GF-D8 (cell line): Measurements from ENCODE around the gene CEACAM19.
"Not testable (repeated sequence)": the region's sequence is repeated elsewhere in the genome, so short reads cannot be mapped to it uniquely, and the experiment has no call there.

Experiments
- DNase-seq: peaks from one replicate; lab custom pipeline; 2025; lab: John Stamatoyannopoulos, UW

Gene CEACAM19

GRCh38 chr19:44671400-44671799 lies at the start of gene CEACAM19:
CEACAM19 (plus strand) TSS chr19:44671482; CDS start chr19:44671932, 450 bp downstream.
- DNase-seq: no peak

DNA sequence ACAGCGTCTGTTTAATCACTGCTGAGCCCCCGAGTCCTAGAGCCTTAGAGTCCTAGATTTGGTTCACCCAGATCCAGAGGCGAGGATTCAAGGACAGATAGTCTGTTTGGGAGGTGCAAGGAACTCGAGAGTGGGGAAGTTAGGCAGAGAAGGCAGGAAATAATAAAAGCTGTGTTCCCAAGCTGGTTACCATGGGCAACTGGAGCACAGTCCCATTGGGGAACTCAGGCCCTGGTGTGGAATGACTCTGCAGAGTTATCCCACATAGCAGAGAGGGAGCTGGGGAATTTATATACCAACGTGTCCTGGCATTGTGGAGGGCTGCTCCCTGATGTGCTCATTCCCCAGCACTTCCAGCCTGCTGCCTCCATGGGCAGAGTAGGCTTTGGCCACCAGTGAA lies 48.2 kb upstream of the CEACAM19 start:
- peak; percentile 68 for DNase-seq

DNA sequence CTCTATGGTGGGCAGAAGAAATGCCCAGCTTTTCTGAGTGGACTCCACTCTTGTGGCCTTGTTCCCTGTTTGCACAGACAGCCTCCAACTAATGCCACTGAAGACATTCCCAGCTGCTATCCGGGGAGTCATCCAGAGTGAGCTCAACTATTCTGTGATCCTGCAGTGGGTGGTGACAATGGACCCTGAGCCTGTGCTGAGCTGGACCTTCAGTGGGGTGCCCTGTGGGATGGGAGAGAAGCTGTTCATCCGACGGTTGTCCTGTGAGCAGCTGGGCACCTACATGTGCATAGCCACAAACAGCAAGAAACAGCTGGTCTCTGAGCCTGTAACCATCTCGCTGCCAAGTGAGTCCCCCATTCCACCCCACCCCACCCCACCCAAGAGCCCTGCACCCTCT lies 47.7 kb upstream of the CEACAM19 start:
- DNase-seq: no peak

DNA sequence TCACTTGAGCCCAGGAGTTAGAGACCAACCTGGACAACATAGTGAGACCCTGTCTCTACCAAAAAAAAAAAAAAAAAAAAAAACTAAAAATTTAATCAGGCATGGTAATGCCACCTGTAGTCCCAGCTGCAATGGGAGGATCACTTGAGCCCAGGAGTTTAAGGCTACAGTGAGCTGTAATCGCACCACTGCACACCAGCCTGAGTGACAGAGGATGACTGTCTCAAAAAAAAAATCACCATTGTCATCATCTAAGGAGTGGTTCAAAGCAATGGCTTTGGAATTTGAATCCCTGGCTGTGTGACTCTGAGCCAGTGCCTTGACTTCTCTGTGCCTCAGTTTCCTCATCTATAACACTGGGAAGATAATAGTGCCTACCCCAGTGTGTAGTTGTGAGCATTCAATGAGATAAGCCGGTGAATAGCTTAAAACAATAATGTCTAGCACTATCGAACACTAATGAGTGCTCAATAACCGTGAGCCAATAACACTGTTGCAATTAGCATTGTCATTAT lies 46.4 kb upstream of the CEACAM19 start:
- no peak for DNase-seq

GRCh38 chr19:44625637-44626036 lies 45.6 kb upstream of the CEACAM19 start:
- not testable (repeated sequence) for DNase-seq

- DNase-seq: no peak
Observed at GRCh38 chr19:44626048-44626624, 45.1 kb upstream of the CEACAM19 start.

DNA sequence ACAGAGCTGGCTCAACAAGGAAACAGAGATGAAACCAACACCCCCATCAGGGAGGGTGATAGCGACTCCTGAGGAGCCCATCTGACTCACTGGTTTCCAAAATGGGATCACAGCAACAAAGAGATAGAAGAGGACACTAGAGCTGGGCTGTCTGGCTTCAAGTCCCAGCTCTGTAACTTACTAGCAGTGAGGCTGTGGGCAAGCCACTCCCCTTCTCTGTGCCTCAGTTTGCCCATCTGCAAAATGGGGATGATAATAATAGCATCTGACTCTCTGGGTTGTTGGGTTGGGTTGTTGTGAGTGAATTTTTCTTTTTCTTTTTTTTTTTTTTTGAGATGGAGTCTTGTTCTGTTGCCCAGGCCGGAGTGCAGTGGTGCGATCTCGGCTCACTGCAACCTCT lies 43.7 kb upstream of the CEACAM19 start:
- no peak for DNase-seq

- DNase-seq: no peak
Observed at GRCh38 chr19:44628793-44629192, 42.5 kb upstream of the CEACAM19 start.

DNA sequence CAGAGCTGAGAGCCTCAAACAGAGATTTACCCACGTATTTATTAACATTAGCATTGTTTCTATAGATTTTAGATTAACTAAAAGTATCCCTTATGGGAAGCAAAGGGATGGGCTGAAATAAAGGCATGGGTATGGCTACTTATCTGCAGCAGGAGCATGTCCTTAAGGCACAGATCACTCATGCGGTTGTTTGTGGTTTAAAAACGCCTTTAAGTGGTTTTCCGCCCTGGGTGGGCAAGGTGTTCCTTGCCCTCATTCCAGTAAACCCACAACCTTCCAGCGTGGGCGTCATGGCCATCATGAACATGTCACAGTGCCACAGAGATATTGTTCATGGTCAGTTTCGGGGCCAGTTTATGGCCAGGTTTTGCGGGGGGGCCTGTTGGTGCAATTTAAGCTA lies 39.7 kb upstream of the CEACAM19 start:
- DNase-seq: not testable (repeated sequence)

DNA sequence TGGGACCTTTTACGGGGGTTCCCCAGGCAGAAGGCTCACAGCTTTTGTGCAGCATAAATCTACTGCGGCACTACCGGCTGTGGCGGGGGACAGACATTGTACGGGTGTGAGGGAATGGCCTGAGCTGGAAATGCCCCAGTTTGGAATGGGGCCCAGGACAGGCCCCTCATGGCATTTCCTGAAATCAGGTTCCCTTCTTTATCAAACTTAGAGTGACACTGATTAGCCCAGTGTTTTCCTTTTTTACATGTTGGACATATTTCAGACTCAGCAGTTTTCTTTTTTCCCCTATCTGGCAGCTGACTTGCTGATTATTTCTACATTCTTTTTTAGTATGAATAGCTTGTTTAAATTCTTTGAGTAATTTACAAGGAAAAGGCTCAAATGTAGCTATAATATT lies 37.2 kb upstream of the CEACAM19 start:
- DNase-seq: not testable (repeated sequence)

- DNase-seq: no peak
Observed at GRCh38 chr19:44634785-44635184, 36.5 kb upstream of the CEACAM19 start.

- DNase-seq: peak; percentile 68
Observed at GRCh38 chr19:44635581-44636438, 35.5 kb upstream of the CEACAM19 start.

GRCh38 chr19:44636439-44637389 lies 34.6 kb upstream of the CEACAM19 start:
- no peak for DNase-seq

DNA sequence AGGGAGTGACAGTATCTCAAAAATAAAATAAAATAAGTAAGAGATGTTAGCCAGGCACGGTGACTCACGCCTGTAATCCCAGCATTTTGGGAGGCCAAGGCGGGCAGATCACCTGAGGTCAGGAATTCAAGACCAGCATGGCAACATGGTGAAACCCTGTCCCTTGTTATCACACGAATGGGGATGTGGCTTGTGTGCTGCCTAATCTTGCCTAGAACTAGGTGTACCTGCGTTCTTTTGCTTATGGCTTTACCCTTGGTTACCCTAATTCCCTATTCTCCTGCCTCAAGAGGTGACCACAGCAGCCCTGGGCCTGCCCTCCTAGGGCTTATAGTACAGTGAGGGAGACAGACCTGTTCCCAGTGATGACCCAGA lies 33.9 kb upstream of the CEACAM19 start:
- no peak for DNase-seq

DNA sequence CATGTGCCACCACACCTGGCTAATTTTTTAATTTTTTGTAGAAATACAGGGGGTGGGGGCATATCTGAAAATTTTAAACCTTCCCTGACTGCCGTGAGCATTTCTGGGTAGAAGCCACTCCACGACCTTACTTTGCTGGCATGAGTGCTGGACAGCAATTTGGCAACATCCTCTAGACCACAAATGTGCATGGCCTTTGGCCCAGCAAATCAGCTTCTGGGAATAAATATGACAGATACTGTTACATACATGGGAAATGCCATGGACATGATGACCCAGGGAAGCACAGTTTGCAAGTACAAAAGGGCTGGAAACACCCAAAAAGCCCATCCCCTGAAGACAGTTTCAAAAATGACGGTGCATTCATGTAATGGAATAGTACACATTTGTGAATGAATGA lies 30.8 kb upstream of the CEACAM19 start:
- DNase-seq: no peak

DNA sequence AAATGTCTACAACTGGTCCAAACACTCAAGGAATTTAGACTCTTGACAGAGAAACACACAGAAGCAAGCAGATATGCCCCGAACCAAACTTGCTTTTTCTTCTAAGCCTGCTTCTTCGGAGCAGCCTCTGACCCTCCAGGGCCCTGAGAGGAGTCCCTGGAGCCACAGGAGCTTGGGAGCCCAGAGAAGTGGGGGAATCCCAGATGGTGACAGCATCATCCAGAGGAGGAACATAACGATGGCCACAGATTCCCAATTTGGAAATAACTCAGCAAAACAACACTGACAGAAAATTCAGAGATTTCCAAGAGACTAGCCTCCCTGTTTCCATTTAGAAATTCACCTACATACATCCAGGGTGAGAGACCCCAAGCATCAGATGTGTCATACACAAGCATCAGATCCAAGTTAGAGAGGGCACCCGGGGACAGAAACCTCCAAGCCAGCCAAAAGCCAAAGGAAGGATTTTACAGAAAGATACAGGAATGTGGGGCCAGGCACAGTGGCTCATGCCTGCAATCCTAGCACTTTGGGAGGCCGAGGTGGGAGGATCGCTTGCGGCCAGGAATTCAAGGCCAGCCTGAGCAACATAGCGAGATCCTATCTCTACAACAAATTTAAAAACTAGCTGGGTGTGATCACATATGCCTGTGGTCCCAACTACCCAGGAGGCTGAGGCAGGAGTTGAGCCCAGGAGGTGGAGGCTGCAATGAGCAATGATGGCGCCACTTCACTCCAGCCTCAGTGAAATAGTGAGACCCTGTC lies 29.6 kb upstream of the CEACAM19 start:
- no peak for DNase-seq

- DNase-seq: no peak
Observed at GRCh38 chr19:44642377-44642776, 28.9 kb upstream of the CEACAM19 start.

GRCh38 chr19:44643605-44644401 lies 27.5 kb upstream of the CEACAM19 start, which contains the start of gene PVR:
PVR (plus strand) TSS chr19:44643910; CDS start chr19:44644097, 187 bp downstream.
- peak; percentile 29 for DNase-seq

- no peak for DNase-seq
Observed at GRCh38 chr19:44644402-44645016, 26.8 kb upstream of the CEACAM19 start.
